ENCODE data around the gene IFI27L2.

The IFI27L2 gene

GRCh38 chr14:94145902-94146527 is 16.6 kb upstream of the IFI27L2 start:
- no peak for DNase-seq

GRCh38 chr14:94144765-94145164 is 15.4 kb upstream of the IFI27L2 start:
- no peak for DNase-seq

GRCh38 chr14:94143711-94144110 is 14.3 kb upstream of the IFI27L2 start:
- DNase-seq, result no peak

GRCh38 chr14:94143239-94143638 is 13.8 kb upstream of the IFI27L2 start:
- no peak for DNase-seq

- no peak for DNase-seq
Measured at GRCh38 chr14:94142836-94143235, 13.4 kb upstream of the IFI27L2 start.

GRCh38 chr14:94142247-94142646 is 12.8 kb upstream of the IFI27L2 start:
- DNase-seq, result no peak

GRCh38 chr14:94139421-94139820 is 10.0 kb upstream of the IFI27L2 start:
- no peak for DNase-seq

- no peak for DNase-seq
Measured at GRCh38 chr14:94139006-94139405, 9.6 kb upstream of the IFI27L2 start.

GRCh38 chr14:94138251-94138650 is 8.8 kb upstream of the IFI27L2 start:
- no peak for DNase-seq

GRCh38 chr14:94136575-94137331 is 7.3 kb upstream of the IFI27L2 start:
- peak; percentile 79 for DNase-seq

- no peak for DNase-seq
Measured at GRCh38 chr14:94135476-94135875, 6.1 kb upstream of the IFI27L2 start.

GRCh38 chr14:94132285-94132887 is 3.0 kb upstream of the IFI27L2 start:
- peak; percentile 5 for DNase-seq

GRCh38 chr14:94129758-94130414 is 482 bp upstream of the IFI27L2 start:
- DNase-seq, result peak; percentile 24

- DNase-seq, result no peak
Measured at GRCh38 chr14:94128216-94128839, 1.1 kb downstream of the IFI27L2 start.

- DNase-seq, result no peak
Measured at GRCh38 chr14:94127330-94127729, 2.1 kb downstream of the IFI27L2 start.

GRCh38 chr14:94126800-94127199 is 2.6 kb downstream of the IFI27L2 start:
- DNase-seq, result no peak

GRCh38 chr14:94126419-94126677 is 3.1 kb downstream of the IFI27L2 start:
- no peak for DNase-seq

GRCh38 chr14:94125659-94126418 is 3.6 kb downstream of the IFI27L2 start:
- DNase-seq, result no peak

GRCh38 chr14:94124582-94125377 is 4.6 kb downstream of the IFI27L2 start:
- DNase-seq, result no peak

GRCh38 chr14:94123868-94124267 is 5.5 kb downstream of the IFI27L2 start:
- no peak for DNase-seq

- no peak for DNase-seq
Measured at GRCh38 chr14:94123296-94123695, 6.1 kb downstream of the IFI27L2 start.

- no peak for DNase-seq
Measured at GRCh38 chr14:94122438-94122837, 7.0 kb downstream of the IFI27L2 start.
